Astrocyte (in vitro differentiated cells and primary cell): Measurements from ENCODE around the gene ZCRB1.

Source experiments
- EZH2 ChIP-seq: IDR thresholded peaks from 2 replicates; pipeline ENCODE4 v1.6.1; 2012; ENCODE audit warnings: mild to moderate bottlenecking, low read length, inconsistent platforms; ENCODE audit not compliant: insufficient read depth
- TF ChIP-seq, protein P1 (sequence below): IDR thresholded peaks from 2 replicates; pipeline ENCODE4 v1.5.1; 2011; ENCODE audit warnings: low read depth, mild to moderate bottlenecking, inconsistent platforms, low read length, moderate library complexity; ENCODE audit not compliant: insufficient read depth

DNA sequence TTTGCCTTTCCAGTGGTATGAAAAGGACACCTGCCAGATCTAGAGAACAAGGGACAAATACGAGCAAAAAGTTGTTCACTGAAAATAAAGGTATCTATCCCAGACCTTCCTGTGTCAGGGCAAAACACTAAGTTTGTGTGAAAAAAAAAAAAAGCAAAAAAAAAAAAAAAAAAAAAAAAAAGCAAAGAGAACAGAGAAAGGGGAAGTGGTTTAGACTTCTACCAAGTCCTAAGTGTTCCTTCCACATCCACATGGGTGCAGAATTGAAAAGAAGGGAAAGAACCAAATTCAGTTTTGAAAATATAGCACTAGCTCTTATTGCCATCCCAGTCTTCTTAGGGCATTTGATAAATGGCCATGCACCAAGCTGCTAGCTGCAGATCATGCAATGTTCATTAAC is 41.7 kb downstream of the ZCRB1 start:
- TF ChIP-seq, protein P1, sequence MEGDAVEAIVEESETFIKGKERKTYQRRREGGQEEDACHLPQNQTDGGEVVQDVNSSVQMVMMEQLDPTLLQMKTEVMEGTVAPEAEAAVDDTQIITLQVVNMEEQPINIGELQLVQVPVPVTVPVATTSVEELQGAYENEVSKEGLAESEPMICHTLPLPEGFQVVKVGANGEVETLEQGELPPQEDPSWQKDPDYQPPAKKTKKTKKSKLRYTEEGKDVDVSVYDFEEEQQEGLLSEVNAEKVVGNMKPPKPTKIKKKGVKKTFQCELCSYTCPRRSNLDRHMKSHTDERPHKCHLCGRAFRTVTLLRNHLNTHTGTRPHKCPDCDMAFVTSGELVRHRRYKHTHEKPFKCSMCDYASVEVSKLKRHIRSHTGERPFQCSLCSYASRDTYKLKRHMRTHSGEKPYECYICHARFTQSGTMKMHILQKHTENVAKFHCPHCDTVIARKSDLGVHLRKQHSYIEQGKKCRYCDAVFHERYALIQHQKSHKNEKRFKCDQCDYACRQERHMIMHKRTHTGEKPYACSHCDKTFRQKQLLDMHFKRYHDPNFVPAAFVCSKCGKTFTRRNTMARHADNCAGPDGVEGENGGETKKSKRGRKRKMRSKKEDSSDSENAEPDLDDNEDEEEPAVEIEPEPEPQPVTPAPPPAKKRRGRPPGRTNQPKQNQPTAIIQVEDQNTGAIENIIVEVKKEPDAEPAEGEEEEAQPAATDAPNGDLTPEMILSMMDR = no peak
- TF ChIP-seq EZH2 = no peak
